Stimulated activated CD4-positive, alpha-beta T cell treated with anti-CD3 and anti-CD28 coated beads, Interleukin-1b, Interleukin-23, amount 100 ng/mL, for 1 hour (primary cell): ENCODE results near the gene FAM168A.
A peak's percentile ranks its signal among the peaks of the same experiment; 100 is the strongest.

Experiments used
- DNase-seq, 2 donors: peaks; one replicate each; pipeline ENCODE4 v3.0.0-alpha.2; 2020; ENCODE audit warnings: low read depth in 2 of 2

Gene FAM168A

DNA sequence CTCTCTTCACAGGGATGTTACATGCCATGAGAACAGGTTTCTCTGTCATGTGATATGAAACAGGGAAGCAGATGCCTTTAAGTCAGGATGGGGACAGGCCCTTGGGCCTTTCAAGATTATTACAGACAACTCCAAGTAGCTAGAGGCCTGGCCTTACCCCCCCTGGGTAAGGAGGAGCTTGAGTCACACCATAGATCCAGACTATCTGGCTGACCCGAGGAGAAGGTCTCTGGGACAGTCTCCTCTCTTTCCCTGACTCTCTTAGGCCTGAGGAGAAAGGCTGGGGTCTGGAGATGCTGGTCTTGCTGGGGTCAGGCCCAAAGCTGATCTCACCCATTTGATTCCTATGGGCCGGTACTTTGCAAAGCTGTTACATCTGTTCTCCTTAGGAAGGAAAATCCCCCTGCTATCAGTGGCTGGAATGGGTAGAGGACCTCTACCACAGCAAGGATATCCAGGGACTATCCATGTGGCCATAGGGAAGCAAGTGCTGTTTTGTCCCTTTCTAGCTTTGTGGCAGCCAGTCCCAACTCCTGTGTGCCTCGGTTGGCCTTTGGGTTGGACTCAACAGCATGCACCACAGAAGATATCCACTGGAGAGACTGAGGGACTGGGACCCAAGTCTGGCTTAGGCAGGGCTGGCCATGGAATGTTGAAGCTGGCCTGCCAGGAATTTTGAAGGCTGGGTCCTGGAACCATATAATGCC, 196.5 kb downstream of the FAM168A start:
- no peak for DNase-seq

DNA sequence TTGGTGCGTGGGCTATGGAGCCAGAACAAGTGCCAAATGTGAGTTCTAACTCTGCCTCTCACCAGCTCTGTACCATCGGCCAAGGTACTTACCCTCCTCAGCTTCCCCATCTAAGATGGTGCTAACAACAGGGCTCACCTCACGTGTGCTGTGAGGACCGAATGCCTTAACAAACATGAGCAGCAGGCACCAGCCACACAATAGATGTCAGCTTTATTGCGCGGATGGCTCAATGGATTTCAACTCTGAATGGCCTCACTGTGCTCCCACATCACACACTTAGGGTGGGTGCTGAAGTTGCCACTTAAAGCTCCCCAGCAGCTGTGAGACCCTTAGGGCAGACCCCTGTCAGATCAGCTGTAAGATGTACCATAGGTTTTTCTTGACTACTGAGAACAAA, 197.6 kb downstream of the FAM168A start:
- no peak for DNase-seq

DNA sequence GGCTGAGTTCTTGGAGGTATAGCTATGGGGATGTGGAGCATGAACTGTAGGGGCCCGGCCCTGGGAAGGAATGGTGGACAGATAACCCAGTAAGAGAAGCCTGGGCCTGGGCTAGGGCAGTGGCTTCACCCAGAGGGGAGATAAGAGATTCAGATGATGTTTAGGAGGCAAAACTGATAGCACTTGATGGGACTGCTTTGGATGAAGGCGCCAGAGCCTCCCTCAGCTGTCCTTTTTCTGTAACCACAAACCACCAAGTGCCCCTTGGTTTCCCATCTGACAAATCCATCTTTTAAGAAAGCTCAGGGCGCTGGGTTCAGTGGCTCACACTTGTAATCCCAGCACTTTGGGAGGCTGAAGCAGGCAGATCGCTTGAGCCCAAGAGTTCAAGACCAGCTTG, 198.3 kb downstream of the FAM168A start:
- DNase-seq, result no peak

DNA sequence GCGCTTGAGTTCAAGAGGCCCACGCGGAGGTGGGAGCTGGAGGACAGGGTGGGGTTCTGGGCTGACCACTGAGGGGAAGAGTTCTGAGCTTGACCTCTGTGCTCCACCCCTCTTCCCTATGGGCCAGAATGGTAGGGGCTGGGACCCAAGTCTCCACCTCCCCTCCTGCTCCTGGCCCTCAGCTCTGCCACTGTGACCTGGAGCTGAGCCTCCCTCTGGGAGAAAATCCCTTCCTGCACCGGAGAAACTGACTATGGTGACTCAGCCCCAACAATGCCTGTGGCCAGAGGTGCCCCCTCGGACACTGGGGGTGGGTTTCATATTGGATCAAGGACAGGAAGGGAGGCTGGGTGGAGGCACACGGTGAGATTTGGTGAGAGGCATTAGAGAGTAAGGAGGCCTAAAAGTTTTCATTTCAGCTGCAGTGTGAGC, 198.7 kb downstream of the FAM168A start:
- DNase-seq, result no peak

DNA sequence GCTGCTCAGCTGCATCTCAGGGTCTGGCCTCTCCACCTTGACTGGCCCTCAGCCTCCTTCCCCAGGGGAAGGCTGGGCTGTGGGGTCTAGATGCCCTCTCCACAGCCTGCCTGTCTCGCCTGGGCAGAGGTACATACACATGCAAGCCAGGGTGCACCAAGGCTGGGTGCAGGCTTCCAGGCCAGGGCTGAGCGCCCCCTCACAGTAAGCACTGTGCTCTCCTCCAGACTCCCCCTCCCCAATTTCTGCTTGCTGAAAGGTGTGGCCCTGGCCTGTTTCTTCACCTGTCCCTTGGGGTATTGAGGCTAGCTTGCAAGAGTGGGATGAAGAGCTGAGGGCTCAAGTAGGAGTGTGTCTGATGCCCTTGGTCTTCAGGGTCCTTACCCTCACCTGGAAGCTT, 199.2 kb downstream of the FAM168A start:
- no peak for DNase-seq

DNA sequence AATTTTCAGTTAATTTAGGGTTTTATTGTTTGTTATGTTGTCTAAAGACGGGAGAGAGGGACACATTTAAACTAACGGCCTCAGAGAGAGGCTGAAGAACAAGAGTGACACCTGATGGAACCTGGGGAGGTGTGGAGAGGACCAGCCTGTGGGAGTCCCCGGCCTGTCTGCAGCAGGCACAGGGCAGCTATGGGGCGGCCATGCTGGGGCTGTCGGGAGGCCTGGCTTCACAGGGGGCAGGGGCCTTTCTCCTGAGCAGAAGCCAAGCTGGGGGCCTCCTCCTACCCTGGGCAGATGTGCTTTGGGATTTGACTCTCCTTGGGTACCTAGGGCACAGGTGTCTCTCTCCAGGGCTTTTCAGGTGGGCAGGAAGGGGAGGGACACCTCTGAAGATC, 199.8 kb downstream of the FAM168A start:
- DNase-seq, result no peak

DNA sequence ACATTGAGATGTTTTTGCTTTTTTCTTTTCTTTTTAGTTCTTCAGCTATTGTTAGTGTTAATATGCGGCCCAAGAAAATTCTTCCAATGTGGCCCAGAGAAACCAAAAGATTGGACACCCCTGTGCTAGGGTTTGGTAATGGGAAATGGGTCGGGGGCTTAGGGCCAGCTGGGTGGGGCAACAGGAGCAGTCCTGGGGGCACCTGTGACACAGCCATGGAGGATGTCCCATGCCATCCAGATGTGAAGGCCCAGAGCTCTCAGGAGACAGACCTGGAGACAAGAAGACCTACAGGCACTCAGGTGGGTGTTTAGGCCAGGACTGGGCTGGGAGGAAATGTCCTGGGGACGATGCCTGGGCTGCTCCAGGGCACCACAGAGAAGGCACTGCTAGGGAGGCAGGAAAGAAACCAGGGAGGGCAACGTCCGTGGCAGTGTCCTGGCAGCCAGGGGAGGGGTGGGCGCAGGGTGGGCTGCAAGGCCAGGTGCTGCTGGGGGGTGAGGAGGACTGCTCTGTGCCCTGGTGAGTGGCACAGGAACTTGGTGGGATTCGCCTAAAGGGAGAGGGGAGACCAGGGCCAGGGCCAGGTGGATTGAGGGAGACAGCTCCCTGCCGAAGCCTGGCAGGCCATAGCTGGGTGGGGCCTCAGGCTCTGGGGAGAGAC, 200.3 kb downstream of the FAM168A start:
- no peak for DNase-seq

DNA sequence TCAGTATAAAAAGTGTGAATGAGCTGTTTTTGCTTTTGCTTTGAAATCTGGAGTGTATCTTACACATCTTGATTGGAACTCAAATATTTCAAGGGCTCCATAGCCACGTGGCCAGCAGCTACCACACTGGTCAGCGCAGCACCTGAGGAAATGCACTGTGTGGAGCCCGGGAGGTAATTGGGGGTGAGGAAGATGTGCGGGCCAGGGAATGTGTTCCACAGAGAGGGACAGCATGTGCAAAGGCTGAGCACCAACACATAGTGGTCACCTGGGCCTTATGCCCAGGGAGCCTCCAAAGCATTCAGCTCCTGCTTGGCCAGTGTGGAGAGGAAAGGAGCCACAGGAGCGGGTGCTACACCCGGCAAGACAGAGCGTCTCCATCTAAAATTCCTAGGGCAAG, 200.9 kb downstream of the FAM168A start:
- no peak for DNase-seq

DNA sequence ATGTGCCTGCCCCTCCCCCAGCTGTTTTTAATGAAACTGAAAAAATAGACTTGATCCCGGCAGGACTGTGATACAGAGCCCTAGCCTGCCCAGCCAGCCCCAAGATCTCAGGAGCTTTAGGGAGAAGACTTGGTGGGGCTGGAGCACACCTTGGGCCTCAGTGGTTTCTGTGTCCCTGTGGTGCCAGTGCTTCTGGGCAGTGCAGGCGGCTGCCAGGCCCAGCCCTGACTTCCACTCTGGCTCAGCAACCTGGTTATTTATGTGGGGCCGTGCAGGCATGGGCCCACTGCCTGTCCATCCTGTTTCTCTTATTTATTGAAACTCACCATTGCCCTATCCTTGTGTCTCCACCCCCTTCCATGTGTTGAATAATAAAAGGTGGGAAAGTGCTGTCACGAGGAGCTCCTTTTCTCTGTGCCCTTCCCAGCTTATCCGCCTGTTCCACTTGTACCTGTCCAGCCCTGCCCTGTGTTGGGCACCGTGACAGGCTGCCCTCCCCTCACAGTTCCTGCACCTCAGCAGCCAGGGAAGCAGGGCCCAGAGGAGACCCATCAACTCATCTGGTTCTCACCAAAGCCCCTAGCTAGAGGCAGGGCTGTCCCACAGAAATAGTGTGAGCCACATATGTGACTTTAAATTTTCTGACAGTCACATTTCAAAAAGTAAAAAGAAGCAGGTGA, 201.5 kb downstream of the FAM168A start:
- DNase-seq, result no peak

DNA sequence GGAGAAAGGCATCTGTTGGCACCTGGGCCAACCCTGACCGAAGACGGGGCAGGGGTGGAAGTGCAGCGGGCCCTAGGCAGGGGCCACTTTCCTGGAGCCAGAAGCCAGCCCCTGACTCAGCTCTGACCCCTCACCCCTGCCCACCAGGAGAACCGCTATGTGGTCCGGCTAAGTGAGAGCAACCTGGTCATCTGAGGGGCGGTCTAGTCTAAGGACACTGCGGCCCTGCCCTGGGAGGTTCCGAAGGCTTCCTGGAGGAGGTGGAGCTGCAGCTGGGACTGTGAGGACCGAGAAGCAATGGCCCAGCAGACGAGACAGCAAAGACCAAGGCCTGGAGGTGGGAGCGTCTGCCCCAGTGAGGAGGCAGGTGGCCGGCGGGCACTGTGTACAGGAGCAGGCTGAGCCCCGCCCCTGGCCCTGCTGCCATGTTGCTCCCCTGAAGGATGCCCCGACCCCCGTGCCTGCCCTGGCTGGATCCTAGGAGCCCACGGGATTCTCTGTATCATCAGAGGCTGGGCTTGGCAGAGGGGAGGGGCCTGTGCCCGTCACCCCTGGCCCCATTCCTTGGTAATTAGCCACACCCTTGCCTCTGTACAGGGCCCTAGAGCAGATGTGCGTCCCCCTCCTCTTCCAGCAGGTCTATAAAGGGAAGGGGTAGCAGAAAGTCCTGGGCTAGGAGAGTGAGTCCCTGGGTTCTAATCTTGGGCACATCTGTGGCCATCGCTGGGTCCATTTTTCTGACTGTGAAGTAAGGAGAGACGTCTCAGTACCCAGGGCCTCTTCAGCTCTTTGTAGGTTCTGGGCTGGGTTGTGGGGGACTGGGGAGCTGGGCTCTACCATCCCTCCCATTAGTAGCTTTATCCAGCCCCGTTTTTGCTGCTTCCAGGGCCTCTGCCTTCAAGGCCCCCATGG, 202.4 kb downstream of the FAM168A start:
- DNase-seq, result no peak

DNA sequence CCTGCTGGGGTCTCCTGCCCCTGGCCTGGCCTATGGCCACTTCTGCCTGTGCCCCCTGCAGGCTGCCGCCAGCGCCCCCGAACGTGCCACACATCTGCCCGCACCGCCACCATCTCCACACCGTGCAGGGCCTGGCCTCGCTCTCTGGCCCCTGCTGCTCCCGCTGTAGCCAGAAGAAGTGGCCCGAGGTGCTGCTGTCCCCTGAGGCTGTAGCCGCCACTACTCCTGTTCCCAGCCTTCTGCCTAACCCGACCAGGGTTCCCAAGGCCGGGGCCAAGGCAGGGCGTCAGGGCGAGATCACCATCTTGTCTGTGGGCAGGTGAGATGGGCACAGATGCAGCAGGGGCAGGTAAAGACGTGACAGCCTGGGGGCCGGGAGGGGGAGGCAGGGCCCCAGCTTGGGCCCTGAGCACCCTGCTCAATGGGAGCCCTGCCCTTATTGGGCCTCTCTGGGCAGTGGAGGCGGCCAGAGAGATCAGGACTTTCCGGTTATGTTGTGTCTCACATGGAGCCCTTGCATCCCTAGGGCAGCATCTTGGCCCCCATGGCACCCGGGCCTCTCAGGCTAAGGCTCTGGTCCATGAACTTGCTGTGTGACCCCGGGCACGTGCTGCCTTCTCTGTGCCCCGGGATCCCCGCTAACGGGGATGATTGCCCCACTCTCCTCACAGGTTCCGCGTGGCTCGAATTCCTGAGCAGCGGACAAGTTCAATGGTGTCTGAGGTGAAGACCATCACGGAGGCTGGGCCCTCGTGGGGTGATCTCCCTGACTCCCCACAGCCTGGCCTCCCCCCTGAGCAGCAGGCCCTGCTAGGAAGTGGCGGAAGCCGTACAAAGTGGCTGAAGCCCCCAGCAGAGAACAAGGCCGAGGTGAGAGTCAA, 203.3 kb downstream of the FAM168A start:
- no peak for DNase-seq

DNA sequence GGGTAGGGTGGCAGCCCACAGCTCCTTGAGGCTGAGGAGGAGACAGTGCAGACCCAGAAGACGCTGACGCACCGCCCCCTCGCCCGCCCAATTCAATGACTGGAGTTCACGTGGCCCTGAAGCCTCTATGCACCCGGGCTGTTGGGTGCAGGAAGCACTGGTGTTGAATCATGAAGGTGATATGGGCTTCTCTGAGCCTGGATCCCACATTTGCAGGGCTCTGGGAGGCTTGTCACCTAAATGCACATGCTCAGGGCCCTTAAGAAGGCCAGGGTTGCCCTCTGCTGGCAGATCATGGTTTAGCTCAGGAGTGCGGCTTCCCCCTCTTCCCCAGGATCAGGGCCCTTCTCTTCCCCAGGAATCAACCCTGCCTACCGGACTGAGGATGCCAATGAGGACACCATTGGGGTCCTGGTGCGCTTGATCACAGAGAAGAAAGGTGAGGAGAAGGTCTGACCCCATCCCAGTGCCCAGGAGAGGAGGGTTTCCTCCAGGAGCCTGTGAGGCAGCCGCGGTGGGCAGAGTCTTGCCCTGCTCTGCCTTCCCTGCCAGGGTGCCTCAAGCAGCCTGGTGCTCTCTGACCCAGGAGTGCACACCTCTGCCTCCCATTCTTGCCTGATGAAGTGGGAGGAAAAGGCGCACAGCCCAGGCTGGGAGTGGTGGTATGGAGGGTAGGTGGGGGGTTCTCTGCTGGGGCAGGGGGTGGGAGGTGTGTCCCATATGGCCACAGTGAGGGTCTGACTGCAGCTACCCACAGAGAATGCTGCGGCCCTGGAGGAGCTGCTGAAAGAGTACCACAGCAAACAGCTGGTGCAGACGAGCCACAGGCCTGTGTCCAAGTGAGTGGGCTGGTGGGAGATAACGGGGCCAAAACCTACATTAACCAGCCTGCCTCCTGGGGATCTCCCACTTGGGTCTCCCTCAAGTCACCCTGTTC, 204.2 kb downstream of the FAM168A start:
- DNase-seq, result peak; percentile 36 to 44

DNA sequence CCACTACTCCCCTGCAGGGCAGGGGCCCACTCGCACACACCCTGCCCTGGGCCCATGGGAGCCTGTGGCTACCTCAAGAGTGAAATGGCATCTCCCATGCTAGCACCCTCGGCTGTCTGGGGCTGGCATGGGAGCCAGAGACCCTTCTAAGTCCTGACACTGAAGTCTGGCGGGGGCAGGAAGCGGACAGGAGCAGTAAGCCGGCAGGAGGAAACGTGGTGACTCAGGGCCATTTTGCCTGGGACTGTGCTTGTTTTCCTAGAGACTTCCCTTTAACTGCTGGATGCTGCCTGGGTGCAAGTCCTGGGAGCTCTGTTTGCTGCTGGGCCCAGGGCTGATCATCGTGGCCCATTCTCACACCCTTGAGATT, 204.9 kb downstream of the FAM168A start:
- DNase-seq, result no peak

DNA sequence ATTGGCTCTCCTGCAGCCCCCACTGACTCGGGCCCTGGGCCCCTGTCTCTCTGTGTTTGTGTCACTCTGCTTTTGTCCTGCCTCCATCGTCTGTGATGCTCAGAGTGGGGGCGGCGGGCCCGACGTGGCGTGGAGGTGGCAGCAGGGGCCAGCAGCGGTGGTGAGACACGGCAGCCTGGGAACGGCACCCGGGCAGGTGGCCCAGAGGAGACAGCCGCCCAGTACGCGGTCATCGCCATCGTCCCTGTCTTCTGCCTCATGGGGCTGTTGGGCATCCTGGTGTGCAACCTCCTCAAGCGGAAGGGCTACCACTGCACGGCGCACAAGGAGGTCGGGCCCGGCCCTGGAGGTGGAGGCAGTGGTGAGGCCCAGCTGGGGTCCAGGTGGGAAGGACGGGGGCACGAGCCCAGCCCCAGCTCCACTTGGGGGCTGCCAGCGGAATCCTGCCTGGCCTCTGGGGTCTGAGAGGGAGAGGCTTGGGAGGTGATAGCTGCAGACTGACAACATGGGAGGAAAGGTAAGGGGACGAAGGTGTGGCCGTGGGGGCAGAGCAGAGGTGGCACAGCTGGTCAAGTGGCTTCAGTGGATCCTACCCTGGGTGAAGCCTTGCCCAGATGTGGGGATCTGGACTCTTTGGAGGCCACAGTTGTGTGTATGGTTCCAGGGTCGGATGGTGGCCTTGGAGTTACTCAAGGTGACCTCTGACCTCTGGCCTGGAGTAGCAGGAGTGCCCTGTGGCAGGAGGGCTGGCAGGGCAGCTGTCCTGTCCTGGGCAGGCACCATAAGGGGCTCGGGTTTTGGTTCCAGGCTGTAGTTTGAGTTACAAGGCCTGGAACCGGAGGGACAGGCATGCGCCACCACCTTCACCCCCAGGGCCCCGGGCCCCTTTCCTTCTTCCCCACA, 205.6 kb downstream of the FAM168A start:
- DNase-seq, result no peak

DNA sequence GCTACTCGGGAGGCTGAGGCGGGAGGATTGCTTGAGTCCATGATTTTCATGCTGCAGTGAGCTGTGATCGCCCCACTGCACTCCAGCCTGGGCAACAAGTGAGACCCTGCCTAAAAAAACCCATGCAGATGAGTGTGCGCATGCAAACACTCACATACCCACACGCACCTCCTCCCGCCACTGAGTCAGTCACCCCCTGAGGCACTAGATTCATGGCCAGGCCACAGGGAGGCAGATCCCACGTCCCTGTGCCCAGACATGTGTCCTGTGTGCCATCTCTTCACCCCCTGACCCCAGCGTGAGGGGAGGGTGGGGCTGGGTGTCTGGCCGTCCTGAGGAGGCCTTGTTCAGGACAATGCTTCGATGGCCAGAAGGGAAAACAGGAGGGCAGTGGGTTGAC, 206.2 kb downstream of the FAM168A start:
- no peak for DNase-seq

DNA sequence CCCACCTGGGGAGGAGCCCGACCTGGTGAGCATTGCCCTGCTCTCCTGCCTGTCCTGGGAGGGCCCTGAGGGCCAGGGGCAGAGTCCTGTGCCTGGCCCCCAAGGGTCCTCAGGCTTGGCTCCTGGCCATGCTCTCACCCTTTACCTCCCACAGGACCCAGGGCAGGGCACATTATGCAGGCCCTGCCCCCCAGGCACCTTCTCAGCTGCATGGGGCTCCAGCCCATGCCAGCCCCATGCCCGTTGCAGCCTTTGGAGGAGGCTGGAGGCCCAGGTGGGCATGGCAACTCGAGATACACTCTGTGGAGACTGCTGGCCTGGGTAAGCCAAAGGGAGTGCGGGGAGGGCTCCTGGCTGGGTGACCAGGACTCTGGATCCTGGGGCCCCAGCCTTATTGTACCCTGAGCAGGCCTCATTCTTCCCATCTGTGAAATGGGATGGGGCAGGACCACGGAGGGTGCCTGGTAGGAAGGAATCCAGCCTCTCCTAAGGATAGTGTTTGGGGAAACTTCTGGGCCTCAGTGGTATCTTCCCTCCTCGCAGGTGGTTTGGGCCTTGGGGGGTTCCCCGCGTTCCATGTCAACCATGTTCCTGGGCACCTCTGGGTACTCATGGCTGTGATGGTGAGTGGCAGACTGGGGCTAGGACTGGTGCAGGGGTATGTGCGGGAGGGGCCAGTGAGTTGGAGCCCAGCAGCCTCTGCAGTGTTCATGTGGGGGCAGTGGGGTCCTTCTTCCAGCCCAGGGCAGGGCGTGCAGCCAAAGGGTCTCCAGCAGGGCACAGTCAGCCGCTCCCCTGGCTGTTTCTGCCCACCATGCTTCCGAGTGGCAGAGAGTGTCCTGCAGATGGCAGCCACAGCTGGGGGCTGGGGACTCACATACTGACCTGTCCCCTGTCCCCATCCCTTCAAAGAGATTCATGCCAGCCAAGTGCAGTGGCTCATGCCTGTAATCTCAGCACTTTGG, 207.0 kb downstream of the FAM168A start:
- no peak for DNase-seq

DNA sequence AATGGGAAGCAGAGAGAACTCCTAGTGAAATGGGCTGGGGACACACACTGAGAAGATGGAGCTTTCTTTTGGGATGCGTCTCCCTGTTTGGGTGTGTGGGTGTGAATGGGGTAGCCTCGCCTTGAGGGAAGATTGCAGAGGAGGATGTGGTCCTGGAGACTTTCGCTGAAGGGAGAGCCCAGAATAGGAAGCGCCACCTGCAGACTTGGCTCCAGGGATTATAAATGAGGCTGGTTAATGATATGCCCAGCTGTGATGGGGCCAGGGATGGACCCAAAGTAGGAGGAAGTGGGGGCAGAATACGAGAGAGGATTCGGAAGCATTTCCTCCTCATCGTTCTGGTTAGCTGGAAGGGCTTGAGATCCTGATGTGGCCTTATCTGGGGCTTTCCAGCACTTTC, 208.0 kb downstream of the FAM168A start:
- DNase-seq, result no peak

DNA sequence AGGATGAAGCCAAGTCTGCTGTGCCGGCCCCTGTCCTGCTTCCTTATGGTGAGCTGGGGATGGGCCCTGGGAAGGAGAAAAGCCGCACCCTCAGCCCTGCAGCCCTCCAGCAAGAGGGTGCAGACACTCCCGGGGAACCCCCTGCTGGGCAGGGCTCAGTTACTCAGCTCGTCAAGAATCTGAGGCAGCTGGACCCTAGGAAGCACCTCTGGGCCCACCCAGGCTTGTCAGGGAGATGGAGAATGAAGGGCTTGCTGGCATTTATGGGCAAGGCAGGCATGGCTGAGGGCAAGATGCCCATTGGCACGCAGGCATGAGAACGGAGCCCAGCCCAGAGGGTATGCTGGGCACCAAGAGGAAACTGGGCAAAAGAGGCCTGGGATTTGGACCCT, 208.8 kb downstream of the FAM168A start:
- DNase-seq, result no peak
